Kidney (tissue), 14 donors: ENCODE measurements around the gene OCIAD1. TPM values are rescaled to one million over a fixed set of nuclear protein-coding genes. Genes with fewer than 3 reads are reported as not detected.

Experiments used
- DNase-seq, 5 donors: peaks; one replicate each; pipeline ENCODE4 v3.0.0-alpha.2; 2013 to 2020
- FAIRE-seq: peaks from 2 replicates; lab custom pipeline; 2012; peaks lifted over from hg19 to GRCh38; lab: Jason Lieb, UNC
- H3K27ac ChIP-seq, 2 donors: one replicate each; pipeline ENCODE4 v1.7.0; 2013; ENCODE audit warnings: low read depth in 2 of 2, low read length in 2 of 2, inconsistent platforms in 1 of 2
- H3K27me3 ChIP-seq: one replicate; pipeline ENCODE4 v1.7.1; 2013; ENCODE audit warnings: low read length, inconsistent platforms; ENCODE audit not compliant: control insufficient read depth, insufficient read depth
- H3K36me3 ChIP-seq, 3 donors: one replicate each; pipeline versions ENCODE4 v1.7.0 to v1.7.1; 2013; ENCODE audit warnings: low read length in 3 of 3, control low read depth in 1 of 3, inconsistent platforms in 1 of 3; ENCODE audit not compliant: insufficient read depth in 3 of 3, control insufficient read depth in 2 of 3
- H3K4me1 ChIP-seq, 3 donors: one replicate each; pipeline versions ENCODE4 v1.7.0 to v1.7.1; 2013; ENCODE audit warnings: low read length in 3 of 3, inconsistent platforms in 1 of 3, low read depth in 1 of 3; ENCODE audit not compliant: control insufficient read depth in 2 of 3, insufficient read depth in 2 of 3
- H3K4me3 ChIP-seq, 3 donors: one replicate each; pipeline versions ENCODE4 v1.7.0 to v1.8.1; 2013; ENCODE audit warnings: low read length in 3 of 3, control low read depth in 1 of 3, inconsistent platforms in 1 of 3
- H3K9ac ChIP-seq, 3 donors: one replicate each; pipeline versions ENCODE4 v1.7.0 to v1.7.1; 2013; ENCODE audit warnings: low read length in 3 of 3, control low read depth in 1 of 3, inconsistent platforms in 1 of 3
- H3K9me3 ChIP-seq, 3 donors: one replicate each; pipeline versions ENCODE4 v1.7.0 to v1.7.1; 2013; ENCODE audit warnings: low read length in 3 of 3, control low read depth in 1 of 3, inconsistent platforms in 1 of 3; ENCODE audit not compliant: control insufficient read depth in 2 of 3, insufficient read depth in 1 of 3
- CTCF ChIP-seq: IDR thresholded peaks from 3 replicates; pipeline ENCODE4 v1.5.1; 2012; ENCODE audit warnings: mild to moderate bottlenecking, moderate library complexity, borderline replicate concordance; ENCODE audit not compliant: insufficient read depth; ENCODE audit errors: extremely low read depth
- intact Hi-C: fragments of 100-400 bp; cut with DNase I; formaldehyde crosslinking; loops from one replicate; pipeline ENCODE4 v1.11.1; 2022
- polyA plus RNA-seq: library from polyadenylated mRNA; stranded (reverse); fragments of 350-450 nt; fragmentation: Illumina TruSeq; extraction: RNeasy Lipid Tissue Mini Kit (QIAGEN cat#74804); gene quantifications from one replicate; pipeline ENCODE4 v1.2.3, GENCODE V29; 2014; ENCODE audit warnings: low read depth, low replicate concordance; ENCODE audit not compliant: insufficient read depth
- total RNA-seq: library from RNA; stranded (reverse); fragmentation: NEBNext Ultra II Directional; extraction: Animal tissue kit (Norgen Biotek cat#: 25700); gene quantifications from one replicate; pipeline ENCODE4 v1.2.1, GENCODE V29; 2021
- donor health status: control.
- donor health status: control.
- donor health status: control.
- donor health status: control.
- donor health status: control.
- donor health status: DM: yes; HTN: yes; CAD: no.
- donor health status: Normal renal cell carcinoma (clear cell type).

The OCIAD1 gene
- total and polyA plus RNA-seq, 2 donors from 2014 or later = 142 to 218 TPM

DNA sequence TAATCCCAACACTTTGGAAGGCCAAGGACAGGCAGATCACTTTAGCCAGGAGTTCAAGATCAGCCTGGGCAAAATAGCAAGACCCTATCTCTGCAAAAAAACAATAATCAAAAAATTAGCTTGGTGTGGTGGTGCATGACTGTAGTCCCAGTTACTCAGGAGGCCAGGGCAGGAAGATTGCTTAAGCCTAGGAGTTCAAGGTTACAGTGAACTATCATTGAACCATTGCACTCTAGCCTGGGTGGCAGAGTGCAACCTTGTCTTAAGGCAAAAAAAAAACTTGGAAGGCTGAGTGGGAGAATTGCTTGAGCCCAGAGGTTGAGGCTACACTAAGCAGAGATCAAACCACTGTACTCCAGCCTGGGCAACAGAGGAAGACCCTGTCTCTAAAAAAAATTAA lies 45.6 kb upstream of the OCIAD1 start:
- FAIRE-seq = no peak
- TF ChIP-seq CTCF = no peak
- Histone ChIP-seq H3K9ac (no peak overlapping the region), H3K27ac (no peak overlapping the region), H3K36me3 (no peaks in the 10 kb centered on the region), H3K4me3 (no peak overlapping the region), H3K27me3 (no peaks in the 10 kb centered on the region), H3K9me3 (no peaks in the 10 kb centered on the region), H3K4me1 (no peaks in the 10 kb centered on the region)
- intact Hi-C loops = no loop called here
- no peak for DNase-seq

DNA sequence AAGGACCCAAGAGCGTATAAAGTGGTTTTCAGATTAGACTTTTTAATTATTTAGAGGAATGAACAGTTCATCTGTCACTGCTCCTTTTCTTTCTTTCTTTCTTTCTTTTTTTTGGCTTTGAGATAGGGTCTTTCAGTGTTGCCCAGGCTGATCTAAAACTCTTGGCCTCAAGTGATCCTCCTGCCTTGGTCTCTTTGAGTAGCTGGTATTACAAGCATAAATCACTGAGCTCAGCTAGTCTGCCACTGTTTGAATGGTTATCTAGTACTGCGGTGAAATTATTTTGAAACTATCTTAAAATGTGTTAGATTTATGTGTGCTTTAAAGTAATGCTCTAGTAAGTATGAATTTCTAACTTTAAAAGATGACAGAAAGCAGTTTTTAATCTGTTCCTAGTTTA lies 44.3 kb upstream of the OCIAD1 start:
- Histone ChIP-seq H3K9ac (no peak overlapping the region), H3K27me3 (no peaks in the 10 kb centered on the region), H3K4me1 (no peaks in the 10 kb centered on the region), H3K27ac (no peak overlapping the region), H3K9me3 (no peaks in the 10 kb centered on the region), H3K4me3 (no peak overlapping the region), H3K36me3 (no peaks in the 10 kb centered on the region)
- TF ChIP-seq CTCF = no peak
- FAIRE-seq (no peak), DNase-seq (peak in 1 of 5 donors; percentile 7)
- intact Hi-C loops = no loop called here

- no peak overlapping the region for H3K9ac ChIP-seq
- no peaks in the 10 kb centered on the region for H3K36me3 ChIP-seq
- H3K4me3 ChIP-seq = no peak overlapping the region
- no peak overlapping the region for H3K27ac ChIP-seq
- H3K4me1 ChIP-seq = no peaks in the 10 kb centered on the region
- FAIRE-seq = no peak
- H3K9me3 ChIP-seq = no peaks in the 10 kb centered on the region
- intact Hi-C loops = no loop called here
- no peaks in the 10 kb centered on the region for H3K27me3 ChIP-seq
- DNase-seq = peak in 3 of 5 donors; percentile 44 to 95 (median 81)
- TF ChIP-seq CTCF = no peak
Measured at GRCh38 chr4:48787056-48787455, 43.8 kb upstream of the OCIAD1 start.

DNA sequence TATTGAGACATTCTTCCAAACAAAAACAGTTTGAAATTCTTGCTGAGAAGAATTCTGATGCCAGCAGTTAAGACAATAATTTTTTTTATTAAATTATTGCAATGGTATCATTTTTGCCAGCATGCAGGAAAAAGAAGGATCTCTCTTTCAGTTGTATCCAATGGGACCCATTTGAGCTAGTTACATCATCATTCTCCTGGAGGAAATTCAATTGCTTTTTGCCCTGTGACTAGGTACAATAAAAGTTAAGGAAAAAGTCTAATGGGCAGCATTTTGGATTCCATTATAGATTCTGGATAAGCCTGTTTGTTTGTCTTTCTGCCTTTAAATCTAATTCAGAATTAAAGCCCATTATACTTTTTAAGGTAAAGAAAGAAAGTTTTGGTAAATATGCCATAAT lies 40.3 kb upstream of the OCIAD1 start:
- DNase-seq = no peak
- H3K36me3 ChIP-seq = no peaks in the 10 kb centered on the region
- no peak overlapping the region for H3K9ac ChIP-seq
- TF ChIP-seq CTCF = no peak
- H3K4me3 ChIP-seq = no peak overlapping the region
- no peak overlapping the region for H3K27ac ChIP-seq
- intact Hi-C loops = no loop called here
- H3K9me3 ChIP-seq = no peaks in the 10 kb centered on the region
- no peaks in the 10 kb centered on the region for H3K27me3 ChIP-seq
- H3K4me1 ChIP-seq = no peaks in the 10 kb centered on the region
- FAIRE-seq = no peak
